ENCODE measurements around the gene CEACAM7.

DNA sequence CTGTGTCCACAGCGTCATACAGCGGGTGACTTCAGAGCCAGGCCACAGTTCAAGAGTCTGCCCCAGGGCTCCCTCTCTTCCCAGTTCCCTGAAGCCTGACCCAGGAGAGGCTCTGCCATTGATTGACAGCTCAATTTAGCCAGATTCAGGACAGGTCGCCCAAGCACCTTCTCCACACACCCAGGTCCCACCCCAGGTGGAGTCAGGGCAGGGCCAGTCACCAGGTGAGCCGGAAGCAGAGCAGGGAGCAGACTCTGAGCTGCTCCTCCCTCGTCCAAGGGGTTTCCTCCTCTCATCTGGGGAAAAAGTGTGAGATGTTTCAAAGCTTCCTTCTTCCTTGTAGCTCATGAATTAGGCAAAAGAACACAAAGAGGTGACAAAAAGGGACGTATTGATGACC lies 5.6 kb downstream of the CEACAM7 start:
- TF ChIP-seq, protein P1, sequence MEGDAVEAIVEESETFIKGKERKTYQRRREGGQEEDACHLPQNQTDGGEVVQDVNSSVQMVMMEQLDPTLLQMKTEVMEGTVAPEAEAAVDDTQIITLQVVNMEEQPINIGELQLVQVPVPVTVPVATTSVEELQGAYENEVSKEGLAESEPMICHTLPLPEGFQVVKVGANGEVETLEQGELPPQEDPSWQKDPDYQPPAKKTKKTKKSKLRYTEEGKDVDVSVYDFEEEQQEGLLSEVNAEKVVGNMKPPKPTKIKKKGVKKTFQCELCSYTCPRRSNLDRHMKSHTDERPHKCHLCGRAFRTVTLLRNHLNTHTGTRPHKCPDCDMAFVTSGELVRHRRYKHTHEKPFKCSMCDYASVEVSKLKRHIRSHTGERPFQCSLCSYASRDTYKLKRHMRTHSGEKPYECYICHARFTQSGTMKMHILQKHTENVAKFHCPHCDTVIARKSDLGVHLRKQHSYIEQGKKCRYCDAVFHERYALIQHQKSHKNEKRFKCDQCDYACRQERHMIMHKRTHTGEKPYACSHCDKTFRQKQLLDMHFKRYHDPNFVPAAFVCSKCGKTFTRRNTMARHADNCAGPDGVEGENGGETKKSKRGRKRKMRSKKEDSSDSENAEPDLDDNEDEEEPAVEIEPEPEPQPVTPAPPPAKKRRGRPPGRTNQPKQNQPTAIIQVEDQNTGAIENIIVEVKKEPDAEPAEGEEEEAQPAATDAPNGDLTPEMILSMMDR (IDR thresholded peaks at IDR 0.05), result no peak
- no peak for TF ChIP-seq POLR2A (IDR thresholded peaks at IDR 0.05)
- TF ChIP-seq EP300 (IDR thresholded peaks at IDR 0.05), result no peak
- TF ChIP-seq POLR2AphosphoS5 (IDR thresholded peaks at IDR 0.05), result no peak

Data from gastroesophageal sphincter (tissue), 3 donors.